ENCODE data around the gene DUSP3. TPM values are rescaled to one million over a fixed set of nuclear protein-coding genes. Genes with fewer than 3 reads are reported as not detected.

Gene DUSP3
- total RNA-seq, 4 donors from 2014 or later, result 33.7 to 58.4 (median 36.8) TPM

DNA sequence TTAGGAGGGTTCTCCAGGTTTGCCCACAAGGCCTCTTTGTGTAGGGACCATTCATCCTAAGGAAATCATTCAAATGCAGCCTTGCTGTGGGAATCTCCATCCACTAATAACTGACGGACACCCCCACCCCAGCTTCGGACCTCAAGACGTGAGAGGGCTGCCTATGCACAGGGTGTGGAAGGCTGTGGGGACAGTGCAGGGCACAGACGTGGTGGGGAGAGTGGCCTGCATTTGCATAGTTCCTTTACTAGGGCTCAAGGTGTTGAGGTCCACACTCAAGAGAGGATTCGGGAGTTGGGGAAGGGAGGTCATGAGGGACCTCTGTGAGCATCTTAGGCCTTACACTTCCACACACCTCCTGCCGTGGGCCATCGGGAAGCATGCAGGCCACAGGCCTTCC is 9.8 kb downstream of the DUSP3 start:
- no peak overlapping the region for H3K4me3 ChIP-seq
- H3K9me3 ChIP-seq, result no peaks in the 10 kb centered on the region
- intact Hi-C loops (cut with DNase I), result no loop called here
- WGBS, 2 donors, result 81 to 83% methylated on average over 7 of the region's 7 CpGs
- no peak for TF ChIP-seq POLR2A (IDR thresholded peaks at IDR 0.05)
- TF ChIP-seq, protein P1, sequence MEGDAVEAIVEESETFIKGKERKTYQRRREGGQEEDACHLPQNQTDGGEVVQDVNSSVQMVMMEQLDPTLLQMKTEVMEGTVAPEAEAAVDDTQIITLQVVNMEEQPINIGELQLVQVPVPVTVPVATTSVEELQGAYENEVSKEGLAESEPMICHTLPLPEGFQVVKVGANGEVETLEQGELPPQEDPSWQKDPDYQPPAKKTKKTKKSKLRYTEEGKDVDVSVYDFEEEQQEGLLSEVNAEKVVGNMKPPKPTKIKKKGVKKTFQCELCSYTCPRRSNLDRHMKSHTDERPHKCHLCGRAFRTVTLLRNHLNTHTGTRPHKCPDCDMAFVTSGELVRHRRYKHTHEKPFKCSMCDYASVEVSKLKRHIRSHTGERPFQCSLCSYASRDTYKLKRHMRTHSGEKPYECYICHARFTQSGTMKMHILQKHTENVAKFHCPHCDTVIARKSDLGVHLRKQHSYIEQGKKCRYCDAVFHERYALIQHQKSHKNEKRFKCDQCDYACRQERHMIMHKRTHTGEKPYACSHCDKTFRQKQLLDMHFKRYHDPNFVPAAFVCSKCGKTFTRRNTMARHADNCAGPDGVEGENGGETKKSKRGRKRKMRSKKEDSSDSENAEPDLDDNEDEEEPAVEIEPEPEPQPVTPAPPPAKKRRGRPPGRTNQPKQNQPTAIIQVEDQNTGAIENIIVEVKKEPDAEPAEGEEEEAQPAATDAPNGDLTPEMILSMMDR (IDR thresholded peaks at IDR 0.05), result no peak
- DNase-seq, result no peak
- H3K36me3 ChIP-seq, result peaks cover 13 to 75% (median 24%) of the 10 kb centered on the region in 3 donors
- H3K4me1 ChIP-seq, result peaks cover 4 to 28% (median 10%) of the 10 kb centered on the region in 3 donors
- peak overlapping the region in 2 of 4 donors; percentile 31 to 51 for H3K27ac ChIP-seq
- no peaks in the 10 kb centered on the region for H3K27me3 ChIP-seq

DNA sequence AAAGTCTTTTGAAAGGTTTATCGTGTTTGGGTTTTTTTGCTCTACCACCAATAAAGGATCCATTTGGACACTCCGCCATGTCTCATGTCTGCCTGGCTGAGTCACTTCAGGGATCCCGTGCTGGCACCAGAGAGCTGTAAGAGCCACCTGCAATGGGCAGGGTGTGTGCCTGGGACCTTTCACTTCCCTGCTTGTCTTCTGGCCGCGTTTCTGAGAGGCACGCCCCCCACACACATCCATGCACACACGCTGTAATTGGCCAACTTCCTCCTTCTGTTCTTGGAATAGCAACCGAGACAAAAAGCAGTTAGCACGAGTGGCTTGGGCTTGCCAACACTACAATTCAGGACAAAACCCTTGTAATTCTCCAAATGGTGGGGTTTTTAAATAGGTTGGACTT is 10.4 kb downstream of the DUSP3 start:
- intact Hi-C loops (cut with DNase I), result no loop called here
- TF ChIP-seq, protein P1 (IDR thresholded peaks at IDR 0.05), result no peak
- TF ChIP-seq POLR2A (IDR thresholded peaks at IDR 0.05), result no peak
- no peak overlapping the region for H3K4me3 ChIP-seq
- peaks cover 12 to 70% (median 22%) of the 10 kb centered on the region in 3 donors for H3K36me3 ChIP-seq
- DNase-seq, result no peak
- H3K27me3 ChIP-seq, result no peaks in the 10 kb centered on the region
- H3K9me3 ChIP-seq, result no peaks in the 10 kb centered on the region
- WGBS, 2 donors, result 29 to 40% methylated on average over 8 to 9 of the region's 9 CpGs
- peaks cover 4 to 24% (median 10%) of the 10 kb centered on the region in 3 donors for H3K4me1 ChIP-seq
- H3K27ac ChIP-seq, result peak overlapping the region in 1 of 4 donors; percentile 31

DNA sequence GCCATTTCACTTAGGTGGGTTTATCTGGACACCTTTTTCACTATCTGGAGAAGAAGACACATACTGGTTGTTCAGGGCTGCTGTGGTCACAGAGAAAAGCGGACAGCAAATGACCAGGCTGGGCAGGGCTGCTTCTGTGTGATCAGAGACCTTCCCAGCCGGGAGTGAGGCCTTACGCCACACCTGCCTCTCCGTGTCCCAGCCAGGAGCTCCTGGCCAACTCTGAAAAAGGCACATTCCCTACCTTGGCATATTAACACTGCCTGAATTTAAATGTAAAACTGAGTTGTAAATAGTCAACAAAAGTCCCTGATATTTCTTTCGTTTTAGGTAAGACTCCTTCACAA is 11.1 kb downstream of the DUSP3 start:
- intact Hi-C loops (cut with DNase I), result no loop called here
- H3K36me3 ChIP-seq, result peaks cover 5 to 63% (median 19%) of the 10 kb centered on the region in 3 donors

DNA sequence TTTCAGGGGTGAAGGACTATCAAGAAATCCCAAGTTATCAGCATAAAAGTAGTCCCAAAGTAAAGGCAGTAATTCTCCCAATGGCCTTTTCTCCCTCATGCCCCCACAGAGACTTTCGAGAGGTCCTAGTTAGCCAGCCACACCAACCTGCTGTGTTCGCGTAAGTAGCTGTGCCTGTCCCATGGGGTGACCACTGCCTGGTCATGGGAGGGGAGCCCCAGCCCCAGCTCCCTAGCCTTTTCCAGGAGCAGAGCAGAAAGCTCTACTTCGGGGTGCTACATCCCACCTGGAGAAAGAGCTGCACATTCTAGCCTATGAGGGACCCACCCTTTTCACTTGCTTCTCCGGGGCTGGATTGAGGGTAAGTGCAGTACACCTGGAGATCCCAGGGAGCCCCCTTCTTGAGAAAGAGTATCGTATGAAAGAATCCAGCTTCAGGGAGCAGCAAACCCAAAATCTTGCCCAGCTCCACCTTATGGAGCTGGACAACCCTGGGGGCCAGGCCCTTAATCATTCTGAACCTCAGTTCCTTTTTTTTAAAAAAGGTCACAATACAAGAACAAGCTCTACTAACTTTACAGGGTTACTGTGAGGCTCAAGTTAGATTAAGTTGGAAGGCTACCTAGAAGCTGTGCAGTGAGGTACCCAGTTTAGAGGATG is 11.6 kb downstream of the DUSP3 start:
- WGBS, 2 donors, result 79 to 87% methylated on average over 5 to 6 of the region's 6 CpGs
- Histone ChIP-seq H3K27me3 (no peaks in the 10 kb centered on the region), H3K4me1 (peaks cover 4 to 12% (median 7%) of the 10 kb centered on the region in 3 donors), H3K9me3 (no peaks in the 10 kb centered on the region), H3K36me3 (peaks cover 5 to 58% (median 19%) of the 10 kb centered on the region in 3 donors), H3K4me3 (no peak overlapping the region), H3K27ac (peak overlapping the region in 2 of 4 donors; percentile 11 to 56)
- TF ChIP-seq POLR2A (IDR thresholded peaks at IDR 0.05), result no peak
- TF ChIP-seq, protein P1 (IDR thresholded peaks at IDR 0.05), result no peak
- intact Hi-C loops (cut with DNase I), result no loop called here
- no peak for DNase-seq

More for the DNA sequence above, 11.1 kb downstream of the DUSP3 start:
- Histone ChIP-seq H3K27ac (peak overlapping the region in 2 of 4 donors; percentile 11 to 25), H3K4me1 (peaks cover 4 to 17% (median 7%) of the 10 kb centered on the region in 3 donors), H3K9me3 (no peaks in the 10 kb centered on the region), H3K27me3 (no peaks in the 10 kb centered on the region), H3K4me3 (no peak overlapping the region)
- no peak for DNase-seq
- 74 to 80% methylated on average over 5 of the region's 5 CpGs for WGBS, 2 donors
- TF ChIP-seq, protein P1 (IDR thresholded peaks at IDR 0.05), result no peak
- no peak for TF ChIP-seq POLR2A (IDR thresholded peaks at IDR 0.05)

DNA sequence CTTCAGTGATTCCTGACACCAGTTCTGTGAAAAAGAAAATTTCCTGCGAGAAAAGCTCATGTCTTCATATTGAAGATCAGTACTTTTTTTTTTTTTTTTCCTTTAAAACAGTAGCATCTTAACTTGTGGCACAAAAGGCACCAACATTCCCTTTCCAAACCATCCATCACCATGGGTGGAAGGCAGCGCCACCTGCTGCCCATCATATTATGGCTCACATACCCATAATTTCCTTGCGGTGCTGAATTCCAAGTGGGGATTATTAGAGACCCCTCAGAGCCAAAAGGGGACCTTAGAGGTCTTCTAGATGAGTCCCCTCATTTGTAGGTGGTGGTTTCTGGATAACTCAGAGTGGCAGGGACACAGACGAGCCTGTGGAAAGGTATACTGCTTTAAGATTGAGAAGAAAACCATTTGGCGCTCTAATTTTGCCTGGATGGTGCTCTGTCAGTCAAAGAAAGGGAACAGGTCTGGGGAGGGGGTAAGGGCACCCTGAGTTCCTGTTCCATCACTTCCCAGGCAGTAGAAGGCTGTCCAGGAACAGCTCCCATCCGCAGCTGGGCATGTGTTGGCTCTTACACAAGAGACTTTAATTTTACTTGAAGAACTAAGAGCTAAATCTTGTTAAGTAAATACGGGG is 12.2 kb downstream of the DUSP3 start:
- no peak overlapping the region for H3K4me3 ChIP-seq
- H3K27me3 ChIP-seq, result no peaks in the 10 kb centered on the region
- intact Hi-C loops (cut with DNase I), result no loop called here
- H3K9me3 ChIP-seq, result no peaks in the 10 kb centered on the region
- DNase-seq, result no peak
- TF ChIP-seq, protein P1 (IDR thresholded peaks at IDR 0.05), result peak; percentile 61 to 85 (median 71)
- no peak for TF ChIP-seq POLR2A (IDR thresholded peaks at IDR 0.05)
- H3K27ac ChIP-seq, result peak overlapping the region in 2 of 4 donors; percentile 11 to 56
- H3K36me3 ChIP-seq, result peaks cover 5 to 51% (median 19%) of the 10 kb centered on the region in 3 donors
- WGBS, 2 donors, result 49 to 51% methylated on average over 7 of the region's 7 CpGs
- peaks cover 4 to 10% (median 7%) of the 10 kb centered on the region in 3 donors for H3K4me1 ChIP-seq

Data from esophagus squamous epithelium (tissue), 5 donors.